HG03460 (cell line): Measurements from ENCODE around the gene GAS7.

Source experiments
- ATAC-seq: cut with Tn5 transposase; IDR thresholded peaks from one replicate; pipeline ENCODE4 v1.9.1; 2021; ENCODE audit not compliant: unreplicated experiment

The GAS7 gene

GRCh38 chr17:9899280-9900043 lies 298.9 kb downstream of the GAS7 start:
- ATAC-seq, result no peak

GRCh38 chr17:9898812-9899211 lies 299.6 kb downstream of the GAS7 start:
- no peak for ATAC-seq

- ATAC-seq, result no peak
These were observed 300.9 kb downstream of the GAS7 start for GRCh38 chr17:9897372-9897968.

GRCh38 chr17:9895923-9896322 lies 302.5 kb downstream of the GAS7 start:
- no peak for ATAC-seq

- ATAC-seq, result no peak
These were observed 304.2 kb downstream of the GAS7 start for GRCh38 chr17:9894231-9894630.

- no peak for ATAC-seq
These were observed 304.9 kb downstream of the GAS7 start for GRCh38 chr17:9893411-9894012.

GRCh38 chr17:9890124-9890523 lies 308.3 kb downstream of the GAS7 start:
- ATAC-seq, result no peak

GRCh38 chr17:9887508-9887907 lies 310.9 kb downstream of the GAS7 start:
- no peak for ATAC-seq

- ATAC-seq, result no peak
These were observed 312.1 kb downstream of the GAS7 start for GRCh38 chr17:9886141-9886930.

- no peak for ATAC-seq
These were observed 315.0 kb downstream of the GAS7 start for GRCh38 chr17:9883451-9883850.

GRCh38 chr17:9880582-9880999 lies 317.8 kb downstream of the GAS7 start:
- no peak for ATAC-seq

GRCh38 chr17:9878786-9879525 lies 319.4 kb downstream of the GAS7 start:
- no peak for ATAC-seq

GRCh38 chr17:9878356-9878755 lies 320.1 kb downstream of the GAS7 start:
- no peak for ATAC-seq

- no peak for ATAC-seq
These were observed 323.0 kb downstream of the GAS7 start for GRCh38 chr17:9875441-9875840.

GRCh38 chr17:9874722-9875121 lies 323.7 kb downstream of the GAS7 start:
- no peak for ATAC-seq

- ATAC-seq, result no peak
These were observed 325.6 kb downstream of the GAS7 start for GRCh38 chr17:9872852-9873251.

GRCh38 chr17:9868552-9868951 lies 329.9 kb downstream of the GAS7 start:
- ATAC-seq, result no peak

- no peak for ATAC-seq
These were observed 332.8 kb downstream of the GAS7 start for GRCh38 chr17:9865586-9865985.

- no peak for ATAC-seq
These were observed 335.5 kb downstream of the GAS7 start for GRCh38 chr17:9862949-9863348.

- no peak for ATAC-seq
These were observed 336.2 kb downstream of the GAS7 start for GRCh38 chr17:9862220-9862619.

- ATAC-seq, result no peak
These were observed 337.6 kb downstream of the GAS7 start for GRCh38 chr17:9860851-9861250.
